Activated naive CD4-positive, alpha-beta T cell treated with anti-CD3 and anti-CD28 coated beads, Interleukin-2, amount 10 ng/mL, durations not matched to agents 7 days and 5 days (primary cell): ENCODE results near the gene CDH1.
"Not testable (repeated sequence)": the region's sequence is repeated elsewhere in the genome, so short reads cannot be mapped to it uniquely, and the experiment has no call there.

Experiments used
- CTCF ChIA-PET: fragments of 350-600 bp; sonication (Branson Sonifier 250); formaldehyde crosslinking; loops from one replicate; lab custom pipeline; 2021; ENCODE audit warnings: antibody characterized with exemption; lab: Charles Lee
- DNase-seq: peaks from one replicate; pipeline ENCODE4 v3.0.0-alpha.2; 2020
- H3K27ac Mint-ChIP-seq: one replicate; pipeline ENCODE4 v1.8.0; 2021; ENCODE audit warnings: mild to moderate bottlenecking, moderate library complexity, mixed read lengths
- H3K27me3 Mint-ChIP-seq: one replicate; pipeline ENCODE4 v1.8.0; 2021; ENCODE audit warnings: mild to moderate bottlenecking, mixed read lengths
- H3K36me3 Mint-ChIP-seq: one replicate; pipeline ENCODE4 v1.8.0; 2021; ENCODE audit warnings: mixed read lengths
- H3K4me1 Mint-ChIP-seq: one replicate; pipeline ENCODE4 v1.8.0; 2021; ENCODE audit warnings: mixed read lengths
- H3K4me3 Mint-ChIP-seq: one replicate; pipeline ENCODE4 v1.8.0; 2021; ENCODE audit warnings: mild to moderate bottlenecking, moderate library complexity, mixed read lengths
- H3K9me3 Mint-ChIP-seq: one replicate; pipeline ENCODE4 v1.8.0; 2021; ENCODE audit warnings: mixed read lengths

Gene CDH1

GRCh38 chr16:68779891-68780290 is 42.8 kb downstream of the CDH1 start:
- Mint-ChIP-seq H3K27ac (no peak overlapping the region), H3K9me3 (no peaks in the 10 kb centered on the region), H3K4me1 (peaks cover 22% of the 10 kb centered on the region), H3K27me3 (peaks cover 17% of the 10 kb centered on the region), H3K4me3 (no peak overlapping the region), H3K36me3 (no peaks in the 10 kb centered on the region)
- no peak for DNase-seq
- CTCF ChIA-PET = no interaction called here

GRCh38 chr16:68781784-68782183 is 44.7 kb downstream of the CDH1 start:
- no peaks in the 10 kb centered on the region for H3K9me3 Mint-ChIP-seq
- no peaks in the 10 kb centered on the region for H3K36me3 Mint-ChIP-seq
- CTCF ChIA-PET = no interaction called here
- DNase-seq = no peak
- peaks cover 14% of the 10 kb centered on the region for H3K4me1 Mint-ChIP-seq
- H3K4me3 Mint-ChIP-seq = no peak overlapping the region
- peaks cover 17% of the 10 kb centered on the region for H3K27me3 Mint-ChIP-seq
- H3K27ac Mint-ChIP-seq = no peak overlapping the region

- no peak for DNase-seq
- no peaks in the 10 kb centered on the region for H3K9me3 Mint-ChIP-seq
- CTCF ChIA-PET = interaction anchor here (0.8 kb wide), 1 partner anchor 17 kb away, joined by 3 read pairs; no protein-coding TSS in a partner anchor
- H3K36me3 Mint-ChIP-seq = no peaks in the 10 kb centered on the region
- H3K27me3 Mint-ChIP-seq = peaks cover 20% of the 10 kb centered on the region
- no peak overlapping the region for H3K27ac Mint-ChIP-seq
- no peak overlapping the region for H3K4me3 Mint-ChIP-seq
- peaks cover 10% of the 10 kb centered on the region for H3K4me1 Mint-ChIP-seq
Measured at GRCh38 chr16:68782198-68783174, 45.4 kb downstream of the CDH1 start.

GRCh38 chr16:68784226-68784625 is 47.1 kb downstream of the CDH1 start:
- Mint-ChIP-seq H3K4me1 (peaks cover 3% of the 10 kb centered on the region), H3K9me3 (no peaks in the 10 kb centered on the region)
- no peak for DNase-seq

GRCh38 chr16:68784721-68785120 is 47.6 kb downstream of the CDH1 start:
- no peak for DNase-seq
- Mint-ChIP-seq H3K9me3 (no peaks in the 10 kb centered on the region), H3K4me1 (peaks cover 3% of the 10 kb centered on the region), H3K4me3 (no peak overlapping the region), H3K27ac (no peak overlapping the region), H3K27me3 (peaks cover 16% of the 10 kb centered on the region), H3K36me3 (no peaks in the 10 kb centered on the region)
- CTCF ChIA-PET = no interaction called here

More at GRCh38 chr16:68784226-68784625, 47.1 kb downstream of the CDH1 start:
- H3K27me3 Mint-ChIP-seq = peaks cover 20% of the 10 kb centered on the region
- no peak overlapping the region for H3K4me3 Mint-ChIP-seq
- CTCF ChIA-PET = no interaction called here
- no peaks in the 10 kb centered on the region for H3K36me3 Mint-ChIP-seq
- H3K27ac Mint-ChIP-seq = no peak overlapping the region

GRCh38 chr16:68785715-68786114 is 48.6 kb downstream of the CDH1 start:
- CTCF ChIA-PET = interaction anchor here (0.6 kb wide), 1 partner anchor 56 kb away, joined by 4 read pairs; no protein-coding TSS in a partner anchor
- Mint-ChIP-seq H3K4me3 (no peak overlapping the region), H3K27me3 (peaks cover 9% of the 10 kb centered on the region), H3K4me1 (peaks cover 3% of the 10 kb centered on the region), H3K9me3 (no peaks in the 10 kb centered on the region), H3K36me3 (no peaks in the 10 kb centered on the region), H3K27ac (no peak overlapping the region)
- no peak for DNase-seq

- no peak for DNase-seq
- CTCF ChIA-PET = interaction anchor here (1.1 kb wide), 1 partner anchor 11 kb away, joined by 3 read pairs; no protein-coding TSS in a partner anchor
- Mint-ChIP-seq H3K27me3 (peaks cover 3% of the 10 kb centered on the region), H3K4me3 (no peak overlapping the region), H3K9me3 (no peaks in the 10 kb centered on the region), H3K36me3 (no peaks in the 10 kb centered on the region), H3K4me1 (peaks cover 3% of the 10 kb centered on the region), H3K27ac (no peak overlapping the region)
Measured at GRCh38 chr16:68786685-68787418, 49.8 kb downstream of the CDH1 start.

- CTCF ChIA-PET = interaction anchor here (1.1 kb wide), 1 partner anchor 11 kb away, joined by 3 read pairs; no protein-coding TSS in a partner anchor
- DNase-seq, H3K36me3 Mint-ChIP-seq, H3K4me3 Mint-ChIP-seq, H3K27ac Mint-ChIP-seq, H3K9me3 Mint-ChIP-seq, H3K4me1 Mint-ChIP-seq, H3K27me3 Mint-ChIP-seq: not testable (repeated sequence)
Measured at GRCh38 chr16:68787419-68787807, 50.3 kb downstream of the CDH1 start.

GRCh38 chr16:68790130-68790761 is 53.2 kb downstream of the CDH1 start:
- H3K27ac Mint-ChIP-seq = no peak overlapping the region
- no peaks in the 10 kb centered on the region for H3K4me1 Mint-ChIP-seq
- CTCF ChIA-PET = no interaction called here
- H3K9me3 Mint-ChIP-seq = no peaks in the 10 kb centered on the region
- H3K27me3 Mint-ChIP-seq = peaks cover 3% of the 10 kb centered on the region
- no peaks in the 10 kb centered on the region for H3K36me3 Mint-ChIP-seq
- H3K4me3 Mint-ChIP-seq = no peak overlapping the region
- DNase-seq = no peak

GRCh38 chr16:68790944-68791343 is 53.9 kb downstream of the CDH1 start:
- CTCF ChIA-PET = interaction anchor here (0.6 kb wide), 1 partner anchor 333 kb away, joined by 3 read pairs; no protein-coding TSS in a partner anchor

GRCh38 chr16:68792465-68793324 is 55.6 kb downstream of the CDH1 start:
- Mint-ChIP-seq H3K4me1 (no peaks in the 10 kb centered on the region), H3K27ac (no peak overlapping the region), H3K4me3 (no peak overlapping the region), H3K9me3 (no peaks in the 10 kb centered on the region), H3K36me3 (no peaks in the 10 kb centered on the region), H3K27me3 (no peaks in the 10 kb centered on the region)
- CTCF ChIA-PET = interaction anchor here (0.8 kb wide), 1 partner anchor 202 kb away, joined by 3 read pairs; no protein-coding TSS in a partner anchor
- no peak for DNase-seq

More at GRCh38 chr16:68790944-68791343, 53.9 kb downstream of the CDH1 start:
- peaks cover 3% of the 10 kb centered on the region for H3K27me3 Mint-ChIP-seq
- H3K36me3 Mint-ChIP-seq = no peaks in the 10 kb centered on the region
- H3K4me3 Mint-ChIP-seq = no peak overlapping the region
- H3K27ac Mint-ChIP-seq = no peak overlapping the region
- H3K4me1 Mint-ChIP-seq = no peaks in the 10 kb centered on the region
- DNase-seq = no peak
- H3K9me3 Mint-ChIP-seq = no peaks in the 10 kb centered on the region

GRCh38 chr16:68793401-68793857 is 56.3 kb downstream of the CDH1 start:
- CTCF ChIA-PET = interaction anchor here (0.8 kb wide), 1 partner anchor 203 kb away, joined by 3 read pairs; no protein-coding TSS in a partner anchor
- Mint-ChIP-seq H3K4me3 (no peak overlapping the region), H3K27me3 (no peaks in the 10 kb centered on the region), H3K36me3 (no peaks in the 10 kb centered on the region), H3K9me3 (no peaks in the 10 kb centered on the region), H3K4me1 (no peaks in the 10 kb centered on the region), H3K27ac (no peak overlapping the region)
- no peak for DNase-seq

- H3K4me1 Mint-ChIP-seq = no peaks in the 10 kb centered on the region
- no peak for DNase-seq
- H3K4me3 Mint-ChIP-seq = no peak overlapping the region
- no peaks in the 10 kb centered on the region for H3K36me3 Mint-ChIP-seq
- no peaks in the 10 kb centered on the region for H3K9me3 Mint-ChIP-seq
- CTCF ChIA-PET = interaction anchor here (0.8 to 1.7 kb wide), 4 partner anchors 10 to 208 kb away, joined by 3 to 4 read pairs (median 4); no protein-coding TSS in a partner anchor
- H3K27ac Mint-ChIP-seq = no peak overlapping the region
- no peaks in the 10 kb centered on the region for H3K27me3 Mint-ChIP-seq
Measured at GRCh38 chr16:68798398-68798797, 61.3 kb downstream of the CDH1 start.
